Tibial artery (tissue), 4 donors: Measurements from ENCODE around the gene CLDN18.

Experiments used
- DNase-seq, 2 donors: peaks; one replicate each; pipeline ENCODE4 v3.0.0-alpha.2; 2019
- H3K27ac ChIP-seq, 2 donors: fragments of 200-600 bp; sonication (generic) in 1 of 2; 1 replicate in 1 of 2; 2 replicates in 1 of 2; pipeline ENCODE4 v1.5.1; 2018 to 2019; ENCODE audit warnings: mild to moderate bottlenecking in 1 of 2
- H3K27me3 ChIP-seq, 2 donors: fragments of 200-600 bp; sonication (generic) in 1 of 2; one replicate each; pipeline versions ENCODE4 v1.5.1 to v1.6.0; 2016 to 2019
- H3K36me3 ChIP-seq, 3 donors: fragments of 200-600 bp; sonication (generic) in 2 of 3; one replicate each; pipeline ENCODE4 v1.5.1; 2016 to 2019; ENCODE audit warnings: mild to moderate bottlenecking in 2 of 3
- H3K4me1 ChIP-seq, 4 donors: fragments of 200-600 bp; sonication (generic) in 2 of 4; 1 replicate in 3 of 4; 2 replicates in 1 of 4; pipeline ENCODE4 v1.5.1; 2016 to 2019
- H3K4me3 ChIP-seq, 2 donors: fragments of 200-600 bp; sonication (generic) in 1 of 2; 1 replicate in 1 of 2; 2 replicates in 1 of 2; pipeline ENCODE4 v1.5.1; 2018 to 2019; ENCODE audit warnings: mild to moderate bottlenecking in 2 of 2
- H3K9me3 ChIP-seq, 3 donors: fragments of 200-600 bp; sonication (generic) in 1 of 3; one replicate each; pipeline ENCODE4 v1.5.1; 2016 to 2019
- intact Hi-C: fragments of 100-400 bp; cut with DNase I; formaldehyde crosslinking; loops from one replicate; pipeline ENCODE4 v1.15.0; 2023; ENCODE audit warnings: low total_unique reads
- TF ChIP-seq, protein P1 (sequence below), 2 experiments: fragments of 200-600 bp in 1 of 2; fragments of 450-650 bp in 1 of 2; IDR thresholded peaks; one replicate each; pipeline ENCODE4 v1.5.1; 2017 to 2019; ENCODE audit warnings: antibody characterized with exemption in 2 of 2, mild to moderate bottlenecking in 1 of 2, moderate library complexity in 1 of 2

CLDN18 gene

DNA sequence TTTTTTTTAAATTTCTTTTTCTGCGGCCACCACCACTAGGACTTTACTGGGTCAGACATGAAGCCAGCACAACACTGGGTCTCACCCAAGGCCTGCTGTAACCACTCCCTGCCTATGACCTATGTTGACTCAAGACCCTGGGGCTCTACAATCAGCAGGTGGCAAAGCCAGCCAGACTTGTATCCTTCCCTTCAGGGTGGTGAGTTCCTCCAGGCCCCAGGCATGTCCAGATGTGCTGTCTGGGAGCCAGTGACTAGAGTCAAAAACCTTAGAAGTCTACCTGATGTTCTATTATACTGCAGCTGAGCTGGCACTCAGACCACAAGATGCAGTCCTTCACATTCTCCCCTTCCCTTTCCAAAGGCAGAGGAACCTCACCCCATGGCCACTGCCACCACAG is 31.6 kb upstream of the CLDN18 start:
- Histone ChIP-seq H3K27ac (no peak overlapping the region), H3K4me1 (no peaks in the 10 kb centered on the region), H3K36me3 (no peaks in the 10 kb centered on the region), H3K4me3 (no peak overlapping the region), H3K27me3 (no peaks in the 10 kb centered on the region), H3K9me3 (peaks cover 0 to 10% (median 0%) of the 10 kb centered on the region in 3 donors)
- TF ChIP-seq, protein P1, sequence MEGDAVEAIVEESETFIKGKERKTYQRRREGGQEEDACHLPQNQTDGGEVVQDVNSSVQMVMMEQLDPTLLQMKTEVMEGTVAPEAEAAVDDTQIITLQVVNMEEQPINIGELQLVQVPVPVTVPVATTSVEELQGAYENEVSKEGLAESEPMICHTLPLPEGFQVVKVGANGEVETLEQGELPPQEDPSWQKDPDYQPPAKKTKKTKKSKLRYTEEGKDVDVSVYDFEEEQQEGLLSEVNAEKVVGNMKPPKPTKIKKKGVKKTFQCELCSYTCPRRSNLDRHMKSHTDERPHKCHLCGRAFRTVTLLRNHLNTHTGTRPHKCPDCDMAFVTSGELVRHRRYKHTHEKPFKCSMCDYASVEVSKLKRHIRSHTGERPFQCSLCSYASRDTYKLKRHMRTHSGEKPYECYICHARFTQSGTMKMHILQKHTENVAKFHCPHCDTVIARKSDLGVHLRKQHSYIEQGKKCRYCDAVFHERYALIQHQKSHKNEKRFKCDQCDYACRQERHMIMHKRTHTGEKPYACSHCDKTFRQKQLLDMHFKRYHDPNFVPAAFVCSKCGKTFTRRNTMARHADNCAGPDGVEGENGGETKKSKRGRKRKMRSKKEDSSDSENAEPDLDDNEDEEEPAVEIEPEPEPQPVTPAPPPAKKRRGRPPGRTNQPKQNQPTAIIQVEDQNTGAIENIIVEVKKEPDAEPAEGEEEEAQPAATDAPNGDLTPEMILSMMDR (IDR thresholded peaks at IDR 0.05): no peak
- intact Hi-C loops: no loop called here
- DNase-seq: no peak

DNA sequence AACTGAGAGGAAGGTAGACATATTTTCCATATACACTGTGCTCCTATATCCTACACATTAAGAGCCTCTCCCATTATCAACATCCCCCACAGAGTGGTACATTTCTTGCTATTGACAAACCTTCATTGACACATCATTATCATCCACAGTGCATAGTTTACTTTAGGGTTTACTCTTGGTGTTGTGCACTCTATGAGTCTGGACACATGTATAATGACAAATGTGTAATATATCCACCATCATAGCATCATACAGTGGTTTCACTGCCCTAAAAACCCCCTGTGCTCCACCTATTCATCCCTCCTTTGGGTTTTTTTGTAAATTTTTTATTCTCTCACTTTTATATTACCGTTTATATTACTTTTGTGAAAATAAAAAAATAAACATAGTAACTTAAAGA is 22.2 kb upstream of the CLDN18 start:
- TF ChIP-seq, protein P1 (IDR thresholded peaks at IDR 0.05): no peak
- intact Hi-C loops: no loop called here
- DNase-seq: no peak
- H3K9me3 ChIP-seq: no peaks in the 10 kb centered on the region
- H3K27ac ChIP-seq: no peak overlapping the region
- H3K36me3 ChIP-seq: no peaks in the 10 kb centered on the region
- H3K27me3 ChIP-seq: no peaks in the 10 kb centered on the region
- H3K4me1 ChIP-seq: no peaks in the 10 kb centered on the region
- H3K4me3 ChIP-seq: no peak overlapping the region

DNA sequence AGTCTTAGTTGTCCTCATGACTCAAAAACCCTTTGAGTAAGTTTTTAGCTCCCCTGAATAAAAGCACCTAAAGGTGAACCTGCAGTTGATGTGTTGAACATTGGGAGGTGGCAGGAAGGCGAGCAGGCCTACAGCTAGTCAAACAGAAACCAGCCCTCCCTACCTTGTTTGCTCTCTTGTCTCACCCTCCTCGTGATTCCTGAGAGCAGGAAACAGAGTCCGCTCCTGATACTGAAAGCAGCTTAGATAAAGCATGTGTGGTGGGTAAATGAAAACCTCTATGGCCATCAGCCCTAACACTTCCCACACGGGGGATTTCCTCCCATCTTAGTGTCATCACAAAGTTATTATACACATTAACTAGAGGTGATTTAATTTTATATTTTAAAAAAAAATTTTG is 21.8 kb upstream of the CLDN18 start:
- TF ChIP-seq, protein P1 (IDR thresholded peaks at IDR 0.05): no peak
- H3K9me3 ChIP-seq: no peaks in the 10 kb centered on the region

DNA sequence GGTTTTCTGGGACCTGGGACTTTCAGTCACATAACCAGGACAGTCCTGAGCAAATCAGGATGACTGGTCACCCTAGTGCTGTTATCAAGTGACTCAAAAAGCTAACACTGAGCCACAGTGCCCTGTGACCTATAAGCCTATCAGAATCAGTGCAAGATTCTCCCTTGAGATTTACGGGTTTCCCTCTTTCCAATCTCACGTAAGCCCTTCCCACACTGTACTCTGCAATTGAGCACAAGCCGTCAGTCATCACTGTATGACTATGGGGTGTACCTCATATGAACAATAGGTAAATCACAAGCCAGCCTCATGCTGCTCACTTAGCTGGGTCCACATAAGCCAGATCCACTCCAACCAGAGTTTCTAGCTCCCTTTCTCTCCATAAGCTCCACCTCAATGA is 21.0 kb upstream of the CLDN18 start:
- no peak for DNase-seq
- Histone ChIP-seq H3K27me3 (no peaks in the 10 kb centered on the region), H3K4me1 (no peaks in the 10 kb centered on the region), H3K27ac (no peak overlapping the region), H3K36me3 (no peaks in the 10 kb centered on the region), H3K4me3 (no peak overlapping the region), H3K9me3 (peaks cover 0 to 6% (median 0%) of the 10 kb centered on the region in 3 donors)
- intact Hi-C loops: no loop called here
- TF ChIP-seq, protein P1 (IDR thresholded peaks at IDR 0.05): no peak

More for the DNA sequence above, 21.8 kb upstream of the CLDN18 start:
- H3K27ac ChIP-seq: no peak overlapping the region
- no peak overlapping the region for H3K4me3 ChIP-seq
- intact Hi-C loops: no loop called here
- no peaks in the 10 kb centered on the region for H3K4me1 ChIP-seq
- no peak for DNase-seq
- H3K27me3 ChIP-seq: no peaks in the 10 kb centered on the region
- no peaks in the 10 kb centered on the region for H3K36me3 ChIP-seq

DNA sequence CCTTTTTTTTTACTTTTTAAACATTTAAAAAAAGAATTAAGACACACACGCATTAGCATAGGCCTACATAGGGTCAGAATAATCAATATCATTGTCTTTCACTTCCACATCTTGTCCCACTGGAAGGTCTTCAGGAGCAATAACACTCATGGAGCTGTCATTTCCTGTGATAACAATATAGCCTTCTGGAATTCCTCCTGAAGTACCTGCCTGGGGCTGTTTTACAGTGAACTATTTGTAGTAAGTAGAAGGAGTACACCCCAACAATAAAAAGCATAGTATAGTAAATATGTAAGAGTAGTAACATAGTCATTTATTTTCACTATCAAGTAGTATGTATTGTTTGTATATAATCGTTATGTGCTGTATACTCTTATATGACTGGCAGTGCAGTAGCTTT is 19.5 kb upstream of the CLDN18 start:
- intact Hi-C loops: no loop called here
- TF ChIP-seq, protein P1 (IDR thresholded peaks at IDR 0.05): no peak
- no peak overlapping the region for H3K27ac ChIP-seq
- H3K4me3 ChIP-seq: no peak overlapping the region
- DNase-seq: no peak
- no peaks in the 10 kb centered on the region for H3K4me1 ChIP-seq
- H3K9me3 ChIP-seq: peaks cover 0 to 18% (median 0%) of the 10 kb centered on the region in 3 donors
- no peaks in the 10 kb centered on the region for H3K27me3 ChIP-seq
- no peaks in the 10 kb centered on the region for H3K36me3 ChIP-seq

DNA sequence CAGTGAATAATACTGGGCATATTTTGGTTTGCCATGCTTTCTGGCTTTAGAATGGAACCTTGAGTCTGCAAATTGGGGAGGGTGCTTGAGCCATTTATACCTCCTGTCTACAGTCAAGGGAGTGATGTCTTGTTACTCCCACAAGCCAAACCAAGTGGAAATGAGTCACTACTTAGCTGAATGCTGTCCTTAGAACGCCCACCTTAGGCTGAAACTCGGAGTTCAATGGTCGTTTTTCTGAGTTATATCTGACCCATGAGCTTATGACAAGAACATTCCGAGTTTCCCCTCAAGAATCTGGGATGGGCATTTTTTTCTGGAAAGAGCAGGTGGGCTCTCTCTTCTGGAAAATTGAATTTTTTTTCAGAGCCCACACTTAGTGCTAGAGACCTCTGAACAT is 17.4 kb upstream of the CLDN18 start:
- Histone ChIP-seq H3K9me3 (peaks cover 0 to 18% (median 0%) of the 10 kb centered on the region in 3 donors), H3K27me3 (peaks cover 0 to 5% of the 10 kb centered on the region in 2 donors), H3K27ac (no peak overlapping the region), H3K4me1 (no peaks in the 10 kb centered on the region), H3K4me3 (no peak overlapping the region), H3K36me3 (no peaks in the 10 kb centered on the region)
- intact Hi-C loops: no loop called here
- DNase-seq: no peak
- TF ChIP-seq, protein P1 (IDR thresholded peaks at IDR 0.05): no peak
